Stimulated activated CD4-positive, alpha-beta T cell treated with anti-CD3 and anti-CD28 coated beads, TNF-alpha, amount 100 ng/mL, for 48 hours (primary cell): ENCODE data around the gene FBLN1.
"Not testable (repeated sequence)": the region's sequence is repeated elsewhere in the genome, so short reads cannot be mapped to it uniquely, and the experiment has no call there.

Experiments used
- DNase-seq, 3 donors: peaks; one replicate each; pipeline ENCODE4 v3.0.0-alpha.2; 2020; ENCODE audit warnings: low read depth in 3 of 3

Gene FBLN1, protein sequence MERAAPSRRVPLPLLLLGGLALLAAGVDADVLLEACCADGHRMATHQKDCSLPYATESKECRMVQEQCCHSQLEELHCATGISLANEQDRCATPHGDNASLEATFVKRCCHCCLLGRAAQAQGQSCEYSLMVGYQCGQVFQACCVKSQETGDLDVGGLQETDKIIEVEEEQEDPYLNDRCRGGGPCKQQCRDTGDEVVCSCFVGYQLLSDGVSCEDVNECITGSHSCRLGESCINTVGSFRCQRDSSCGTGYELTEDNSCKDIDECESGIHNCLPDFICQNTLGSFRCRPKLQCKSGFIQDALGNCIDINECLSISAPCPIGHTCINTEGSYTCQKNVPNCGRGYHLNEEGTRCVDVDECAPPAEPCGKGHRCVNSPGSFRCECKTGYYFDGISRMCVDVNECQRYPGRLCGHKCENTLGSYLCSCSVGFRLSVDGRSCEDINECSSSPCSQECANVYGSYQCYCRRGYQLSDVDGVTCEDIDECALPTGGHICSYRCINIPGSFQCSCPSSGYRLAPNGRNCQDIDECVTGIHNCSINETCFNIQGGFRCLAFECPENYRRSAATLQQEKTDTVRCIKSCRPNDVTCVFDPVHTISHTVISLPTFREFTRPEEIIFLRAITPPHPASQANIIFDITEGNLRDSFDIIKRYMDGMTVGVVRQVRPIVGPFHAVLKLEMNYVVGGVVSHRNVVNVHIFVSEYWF

DNA sequence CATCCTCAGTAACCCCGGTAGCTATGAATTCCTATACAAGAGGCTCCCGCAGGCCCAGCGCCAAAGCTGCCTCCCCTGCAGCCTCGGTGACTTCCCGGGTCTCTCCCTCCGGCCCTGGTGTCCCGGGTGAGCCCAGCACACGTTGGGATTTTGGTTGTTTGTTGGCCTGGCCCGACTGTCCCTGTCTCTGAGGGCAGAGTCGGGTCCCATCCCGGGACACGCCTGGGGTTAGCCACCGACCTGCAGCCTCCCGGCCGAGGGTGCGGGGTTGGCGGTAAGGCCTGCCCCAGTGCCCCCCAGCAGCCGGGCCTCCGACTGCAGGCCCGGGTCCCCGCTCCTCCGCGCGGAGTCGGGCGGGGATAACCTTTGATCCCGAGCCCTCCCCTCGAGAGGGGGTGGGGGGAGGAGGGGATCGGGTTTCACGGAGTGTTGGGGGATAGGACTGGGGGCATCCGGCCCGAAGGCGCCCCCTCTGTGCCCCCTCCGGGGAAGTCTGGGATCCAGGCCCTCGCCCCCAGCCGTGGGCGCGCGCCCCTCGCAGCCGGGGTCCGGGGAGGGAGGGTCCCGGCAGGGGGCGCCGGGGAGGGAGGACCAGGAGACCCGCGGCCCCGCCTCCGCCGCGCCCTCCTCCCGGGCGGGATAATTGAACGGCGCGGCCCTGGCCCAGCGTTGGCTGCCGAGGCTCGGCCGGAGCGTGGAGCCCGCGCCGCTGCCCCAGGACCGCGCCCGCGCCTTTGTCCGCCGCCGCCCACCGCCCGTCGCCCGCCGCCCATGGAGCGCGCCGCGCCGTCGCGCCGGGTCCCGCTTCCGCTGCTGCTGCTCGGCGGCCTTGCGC, at the start of gene FBLN1:
TSS of gene FBLN1 (plus strand) at position 669 of the 835 bp plus-strand sequence. CDS start at position 772, 103 bp downstream.
- no peak for DNase-seq

DNA sequence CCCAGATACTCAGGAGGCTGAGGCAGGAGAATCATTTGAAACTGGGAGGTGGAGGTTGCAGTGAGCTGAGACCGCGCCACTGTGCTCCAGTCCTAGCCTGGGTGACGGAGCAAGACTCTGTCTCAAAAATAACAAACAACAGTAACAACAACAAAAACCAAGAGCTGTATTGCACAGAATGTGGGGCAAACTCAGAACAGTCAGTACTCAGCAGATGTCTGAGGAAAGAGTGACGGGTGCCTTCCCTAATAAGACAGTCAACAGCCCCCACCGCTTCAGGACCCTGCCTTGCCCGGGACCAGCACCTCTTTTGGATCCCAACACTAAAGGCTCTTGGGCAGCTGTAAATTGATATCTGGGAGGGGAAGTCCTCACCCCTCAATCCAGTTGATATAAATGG, 48.9 kb upstream of the FBLN1 start:
- no peak for DNase-seq

DNA sequence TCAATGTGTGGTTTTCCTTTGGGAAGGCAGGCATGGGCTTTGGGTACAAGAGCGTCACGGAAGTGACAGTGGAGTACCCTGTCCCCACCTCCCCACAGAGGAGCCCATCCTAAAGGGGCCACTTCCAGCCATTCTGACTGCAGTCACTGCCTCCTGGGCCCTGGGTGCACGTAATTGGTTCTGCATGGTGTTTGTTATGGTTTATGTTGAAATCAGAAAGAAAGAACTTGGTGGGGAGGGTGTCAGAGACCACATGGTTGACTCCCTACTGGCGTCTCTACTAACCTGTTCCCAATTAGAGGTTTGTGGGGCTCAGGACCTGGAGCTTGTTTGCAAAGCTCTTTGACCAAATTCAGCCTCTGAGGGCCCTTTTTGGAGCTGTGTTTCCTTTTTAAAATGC, 48.4 kb upstream of the FBLN1 start:
- no peak for DNase-seq

DNA sequence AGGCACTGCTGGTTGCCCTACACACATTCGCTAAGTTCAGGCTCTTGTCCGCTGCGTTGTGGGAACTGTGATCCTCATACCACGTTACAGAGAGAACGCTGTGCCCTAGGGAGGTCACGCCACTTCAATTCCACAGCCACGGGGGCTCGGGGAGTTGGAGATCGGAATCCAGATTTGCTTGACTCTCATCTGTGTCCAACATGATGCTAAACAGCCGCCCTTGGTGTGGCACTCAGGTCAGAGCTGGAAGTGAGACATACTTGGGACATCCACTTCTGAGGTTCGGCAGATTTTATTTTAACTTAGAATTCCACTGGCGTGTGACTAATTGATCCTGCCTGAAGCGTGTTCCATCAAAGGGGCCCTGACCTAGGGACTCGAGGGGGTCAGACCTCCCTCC, 47.5 kb upstream of the FBLN1 start:
- no peak for DNase-seq

DNA sequence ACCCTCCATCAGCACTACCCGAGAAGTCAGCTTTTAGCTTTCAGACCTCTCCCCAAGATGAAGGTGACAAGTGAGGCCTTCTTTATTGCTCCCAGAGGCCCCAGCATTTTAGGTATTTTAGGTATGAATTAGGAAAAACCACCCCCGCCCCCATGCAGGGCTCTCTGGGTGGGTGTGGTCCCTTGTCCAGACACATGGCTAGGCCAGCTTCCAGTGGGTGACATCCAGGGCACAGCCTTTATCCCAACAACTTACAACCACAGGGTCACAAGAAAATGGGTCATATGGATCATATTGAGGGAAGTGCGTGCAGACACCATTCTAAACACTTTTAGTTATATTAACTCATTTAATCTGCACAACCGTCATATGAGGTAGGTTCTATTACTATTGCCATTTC, 47.1 kb upstream of the FBLN1 start:
- DNase-seq = no peak

DNA sequence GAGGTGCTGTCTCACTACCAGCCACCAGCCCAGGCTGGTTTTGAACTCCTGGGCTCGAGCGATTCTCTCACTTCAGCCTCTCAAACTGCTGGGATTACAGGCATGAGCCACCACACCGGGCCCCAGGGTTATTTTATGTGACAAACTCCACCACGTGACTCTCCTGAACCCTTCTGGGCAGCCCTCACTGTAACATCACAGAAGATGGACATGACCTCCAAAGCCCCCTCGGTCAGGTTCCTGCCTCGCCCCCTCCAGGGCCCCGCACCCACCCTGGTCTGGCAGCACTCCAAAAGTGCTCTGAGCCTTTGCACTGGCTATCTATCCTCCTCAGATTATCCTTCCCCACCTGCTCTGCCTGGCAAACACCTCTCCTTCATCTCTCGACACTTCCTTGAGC, 45.9 kb upstream of the FBLN1 start:
- no peak for DNase-seq

DNA sequence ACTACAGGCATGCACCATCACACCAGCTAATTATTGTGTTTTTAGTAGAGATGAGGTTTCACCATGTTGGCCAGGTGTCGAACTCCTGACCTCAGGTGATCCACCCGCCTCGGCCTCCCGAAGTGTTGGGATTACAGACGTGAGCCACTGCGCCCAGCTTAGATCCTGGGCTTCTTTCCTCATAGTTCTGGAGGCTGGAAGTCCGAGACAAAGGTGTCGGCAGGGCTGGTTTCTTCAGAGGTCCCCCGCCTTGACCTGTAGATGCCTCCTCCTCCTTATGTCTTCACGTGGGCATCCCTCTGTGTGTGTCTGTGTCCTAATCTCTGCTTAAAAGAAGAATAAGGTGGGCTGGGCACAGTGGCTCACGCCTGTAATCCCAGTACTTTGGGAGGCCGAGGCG, 44.2 kb upstream of the FBLN1 start:
- no peak for DNase-seq

DNA sequence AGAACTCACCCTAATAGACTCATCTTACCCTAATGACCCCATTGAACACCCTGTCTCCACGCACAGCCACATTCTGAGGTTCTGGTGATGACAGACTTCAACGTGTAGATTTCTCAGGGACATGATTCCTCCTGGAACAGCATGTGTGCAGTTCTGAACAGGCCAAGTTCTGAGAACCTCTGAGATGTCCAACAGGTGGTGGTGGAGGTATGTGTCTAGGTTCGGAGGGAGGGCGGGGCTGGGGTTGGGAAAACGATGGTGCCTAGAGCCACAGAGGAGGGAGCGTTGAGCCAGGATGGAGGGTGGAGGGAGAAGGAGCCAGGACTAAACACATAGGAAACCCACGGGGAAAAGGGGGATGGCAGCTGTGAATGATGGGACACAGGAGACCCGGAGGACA, 43.4 kb upstream of the FBLN1 start:
- no peak for DNase-seq

DNA sequence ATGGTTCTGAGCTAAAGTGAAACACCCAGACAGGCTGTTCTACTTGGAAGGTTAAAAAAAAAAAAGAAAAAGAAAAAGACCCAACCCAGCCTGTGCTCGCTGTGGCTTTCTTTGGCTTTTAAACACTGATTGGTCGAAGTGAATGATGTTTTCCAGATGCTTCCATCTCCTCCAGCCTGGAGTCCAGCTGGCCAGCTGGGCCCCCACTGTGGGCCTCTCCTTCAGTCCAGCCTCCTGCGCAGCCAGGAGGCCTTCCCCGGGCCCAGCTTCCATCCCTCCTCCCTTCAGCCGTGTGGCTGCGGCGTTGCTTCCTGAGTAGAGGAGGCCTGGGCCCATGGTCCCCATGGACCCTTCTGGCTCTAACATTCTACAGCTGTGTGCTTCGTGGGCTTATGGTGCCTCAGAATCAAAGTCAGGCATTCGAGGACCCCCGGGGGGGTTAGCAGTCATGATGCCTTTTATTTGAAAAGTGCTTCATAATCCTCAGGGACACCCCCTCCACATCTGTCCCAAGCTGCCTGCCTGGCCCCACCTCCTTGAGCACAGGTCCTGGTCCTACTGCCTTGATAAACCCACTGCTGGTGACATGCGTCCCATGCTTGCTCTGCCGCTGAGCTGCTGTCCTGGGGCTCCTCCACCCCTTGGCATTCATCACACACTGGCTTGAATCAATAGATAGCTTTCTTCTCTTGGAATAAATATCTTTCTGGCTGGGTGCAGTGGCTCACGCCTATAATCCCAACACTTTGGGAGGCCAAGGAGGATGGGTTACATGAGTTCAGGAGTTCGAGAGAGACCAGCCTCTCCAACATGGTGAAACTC, 42.2 kb upstream of the FBLN1 start:
- DNase-seq = no peak

DNA sequence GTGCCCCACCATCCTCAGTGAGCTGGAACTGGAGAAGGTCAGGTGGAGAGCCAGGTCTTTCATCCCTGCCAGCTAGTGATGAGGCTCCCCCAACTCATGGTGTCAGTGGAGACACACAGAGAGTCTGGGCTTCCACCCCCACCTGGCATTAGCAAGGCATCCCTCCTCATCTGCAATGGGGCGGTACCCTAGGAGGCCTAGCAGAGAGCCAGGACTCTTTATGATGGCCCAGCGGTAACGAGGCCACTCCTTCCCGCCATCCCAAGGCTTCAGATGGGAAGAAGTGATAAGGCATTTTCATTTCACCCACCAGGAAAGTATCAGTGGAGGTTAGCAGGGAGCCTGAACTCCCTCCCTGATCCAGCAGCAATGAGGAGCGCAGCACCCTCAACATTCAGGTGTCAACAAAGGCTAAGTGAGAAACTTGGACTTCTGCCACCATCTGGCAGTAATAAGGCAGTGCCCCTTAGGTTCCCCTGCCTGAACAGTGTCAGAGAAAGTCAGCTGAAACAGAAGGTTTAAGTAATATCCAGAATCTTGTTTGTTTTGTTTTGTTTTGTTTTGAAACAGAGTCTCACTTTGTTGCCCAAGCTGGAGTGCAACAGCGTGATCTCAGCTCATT, 40.5 kb upstream of the FBLN1 start:
- no peak for DNase-seq

DNA sequence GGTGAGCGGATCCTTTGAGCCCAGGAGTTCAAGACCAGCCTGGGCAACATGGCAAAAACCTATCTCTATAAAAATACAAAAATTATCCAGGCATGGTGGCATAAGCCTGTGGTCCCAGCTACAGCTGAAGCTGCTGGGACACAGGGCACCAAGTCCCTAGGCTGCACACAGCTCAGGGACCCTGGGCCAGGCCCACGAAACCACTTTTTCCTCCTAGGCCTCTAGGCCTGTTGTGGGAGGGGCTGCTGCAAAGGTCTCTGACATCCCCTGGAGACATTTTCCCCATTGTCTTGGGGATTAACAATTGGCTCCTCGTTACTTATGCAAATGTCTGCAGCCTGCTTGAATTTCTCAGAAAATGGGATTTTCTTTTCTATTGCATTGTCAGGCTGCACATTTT, 39.0 kb upstream of the FBLN1 start:
- not testable (repeated sequence) for DNase-seq

DNA sequence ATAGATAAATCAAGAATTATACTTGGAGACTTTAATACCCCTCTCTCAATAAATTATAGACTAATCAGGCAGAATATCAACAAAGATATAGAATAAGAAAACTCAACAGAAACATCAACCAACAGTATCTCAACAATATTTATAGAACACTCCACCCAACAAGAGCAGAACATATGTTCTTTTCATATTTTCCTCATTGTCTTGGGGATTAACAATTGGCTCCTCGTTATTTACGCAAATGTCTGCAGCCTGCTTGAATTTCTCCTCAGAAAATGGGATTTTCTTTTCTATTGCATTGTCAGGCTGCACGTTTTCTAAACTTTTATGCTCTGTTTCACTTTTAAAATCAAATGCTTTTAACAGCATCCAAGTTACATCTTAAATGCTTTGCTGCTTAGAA, 37.0 kb upstream of the FBLN1 start:
- no peak for DNase-seq

DNA sequence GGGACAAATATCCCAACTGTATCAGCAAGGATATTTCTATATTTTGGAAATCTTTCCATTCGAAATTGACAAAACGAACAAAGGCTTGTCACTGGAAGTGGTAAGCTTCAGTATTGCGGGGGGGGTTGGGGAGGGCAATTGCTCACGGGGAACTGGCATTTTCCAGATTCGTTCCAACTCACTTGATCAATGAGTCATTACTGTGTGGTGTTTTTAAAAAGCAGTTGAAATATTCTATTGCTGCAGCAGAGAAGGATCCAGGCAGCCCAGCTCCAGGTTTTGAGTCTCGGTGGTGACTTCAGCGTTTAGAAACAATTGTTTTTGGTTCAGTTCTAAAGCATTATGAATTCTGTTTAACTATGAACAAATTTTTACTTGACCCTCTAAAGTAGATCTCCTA, 33.8 kb upstream of the FBLN1 start:
- DNase-seq = no peak

DNA sequence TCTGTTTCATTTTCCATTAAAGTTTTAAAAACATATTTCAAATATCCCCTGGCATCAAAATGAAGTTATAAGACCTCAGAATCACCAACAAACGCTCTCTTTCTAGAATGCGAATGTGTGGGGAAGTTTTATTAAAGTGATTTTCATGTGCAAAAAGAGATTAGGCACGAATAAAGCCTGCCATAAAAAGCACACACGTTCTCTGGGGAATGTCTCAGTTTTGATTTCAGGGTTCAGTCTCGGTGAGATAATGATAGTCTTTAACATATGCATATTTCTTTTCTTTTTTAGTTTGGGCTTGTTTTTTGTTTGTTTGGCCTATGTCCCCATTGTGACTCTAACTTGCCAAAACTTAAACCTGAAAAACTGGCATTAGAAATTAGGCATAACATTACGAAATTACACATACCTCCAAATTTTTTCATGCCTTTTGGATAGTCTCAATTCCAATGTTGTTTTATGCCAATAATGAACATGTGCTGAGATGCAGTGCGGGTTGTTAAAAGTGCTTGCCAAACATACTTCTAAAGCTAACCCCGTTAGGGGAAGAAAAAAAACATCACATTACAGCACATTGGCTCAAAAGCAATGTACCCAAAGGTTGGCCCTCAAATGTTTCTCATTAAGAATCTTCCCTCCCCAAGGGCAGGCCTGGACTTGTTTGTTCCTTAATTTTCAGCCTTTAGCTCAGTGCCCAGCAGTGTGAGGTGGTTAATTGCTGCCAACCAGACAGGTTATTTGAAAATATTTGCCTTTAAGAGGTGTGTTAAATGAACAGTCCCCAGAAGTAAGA, 33.2 kb upstream of the FBLN1 start:
- DNase-seq = no peak

DNA sequence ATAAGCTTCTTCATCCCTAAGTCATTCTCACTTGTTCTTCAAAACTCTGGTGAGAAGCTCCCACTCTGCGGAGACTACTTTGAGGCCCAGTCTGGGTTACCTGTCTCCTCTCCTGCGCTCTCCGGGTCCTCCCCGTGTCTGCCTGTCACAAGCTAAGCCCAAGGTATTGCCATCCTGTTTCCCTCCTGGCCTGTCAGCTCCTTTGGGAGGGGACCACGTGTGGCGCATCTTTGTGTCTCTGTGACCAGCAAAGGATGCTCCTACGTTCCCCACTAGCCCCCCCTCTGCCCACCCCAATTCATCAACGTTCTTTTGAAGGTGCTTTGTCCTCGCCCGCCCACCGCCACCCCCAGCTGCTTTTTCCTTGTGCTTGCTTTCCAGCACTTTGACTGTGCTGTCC, 31.8 kb upstream of the FBLN1 start:
- no peak for DNase-seq

DNA sequence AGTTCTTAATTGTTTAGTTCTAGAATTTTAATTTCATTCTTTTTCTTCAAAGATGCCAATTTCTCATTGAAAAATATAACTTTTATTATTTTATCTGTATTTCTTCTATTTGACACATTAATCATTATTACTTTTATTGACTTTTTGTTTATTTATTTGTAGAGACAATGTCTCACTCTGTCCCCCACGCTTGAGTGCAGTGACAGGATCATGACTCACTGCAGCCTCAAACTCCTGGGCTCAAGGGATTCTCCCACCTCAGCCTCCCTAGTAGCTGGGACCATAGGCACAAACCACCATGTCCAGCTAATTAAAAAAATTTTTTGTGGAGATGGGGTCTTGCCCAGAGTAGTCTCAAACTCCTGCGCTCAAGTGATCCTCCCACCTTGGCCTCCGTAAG, 30.3 kb upstream of the FBLN1 start:
- DNase-seq = no peak

DNA sequence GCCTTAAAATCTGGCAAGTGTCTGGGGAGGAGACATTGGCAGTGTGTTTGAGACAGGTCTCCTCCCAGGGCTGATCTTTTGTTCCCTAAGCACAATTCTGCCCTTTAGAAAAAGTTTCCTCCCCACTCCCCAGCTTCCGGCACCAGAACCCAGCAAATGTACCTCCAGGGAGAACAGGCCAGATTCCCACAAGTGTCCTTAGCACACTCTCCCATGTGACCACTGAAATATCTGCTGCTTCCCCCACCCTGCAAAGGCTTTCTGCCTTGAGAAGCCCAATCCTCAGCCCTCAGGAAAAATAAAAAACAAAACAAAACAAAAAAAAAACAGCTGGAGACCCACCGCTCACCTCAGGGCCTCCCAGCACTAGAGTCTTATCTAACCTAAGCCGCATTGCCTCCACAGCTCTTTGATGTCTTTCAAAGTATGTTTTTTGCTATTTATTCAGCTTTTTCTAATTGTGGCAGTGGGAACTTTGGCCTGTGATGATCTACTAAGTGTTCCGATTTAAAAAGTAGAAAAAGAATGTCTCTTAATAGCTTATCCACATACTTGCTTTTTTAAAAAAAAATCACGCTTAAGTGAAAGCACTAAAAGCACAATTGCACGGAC, 29.0 kb upstream of the FBLN1 start:
- no peak for DNase-seq

DNA sequence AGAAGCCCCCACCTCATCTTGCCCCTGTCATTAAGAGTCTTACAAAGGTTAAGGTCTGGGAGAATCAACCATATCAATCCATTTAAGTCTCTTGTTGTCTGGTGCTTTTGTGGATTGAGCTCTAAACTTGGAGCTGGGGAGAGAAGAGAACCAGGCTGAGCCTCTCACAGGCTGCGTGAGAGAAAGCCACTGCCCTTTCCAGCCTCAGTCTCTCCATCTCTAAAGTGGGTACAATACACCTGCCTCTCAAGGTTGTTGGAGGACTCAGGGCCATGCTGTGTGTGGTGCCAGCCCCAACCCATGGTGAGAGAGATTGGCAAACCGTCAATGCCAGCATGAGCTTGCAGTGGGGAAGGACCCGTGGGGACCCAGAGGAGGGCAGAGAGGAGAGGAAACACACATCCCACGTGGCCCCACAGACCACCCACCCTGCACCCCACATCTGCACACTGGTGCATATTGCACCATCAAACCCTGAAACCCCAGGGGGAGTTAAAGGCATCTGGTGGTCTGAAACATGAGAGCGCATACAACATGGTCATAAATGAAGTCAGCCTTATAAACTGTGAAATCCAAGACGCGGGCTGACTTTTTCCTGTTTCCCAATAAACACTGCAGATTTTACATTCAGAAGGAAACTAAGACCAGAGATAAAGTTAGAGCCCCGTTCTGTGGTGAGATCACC, 27.5 kb upstream of the FBLN1 start:
- DNase-seq = no peak

DNA sequence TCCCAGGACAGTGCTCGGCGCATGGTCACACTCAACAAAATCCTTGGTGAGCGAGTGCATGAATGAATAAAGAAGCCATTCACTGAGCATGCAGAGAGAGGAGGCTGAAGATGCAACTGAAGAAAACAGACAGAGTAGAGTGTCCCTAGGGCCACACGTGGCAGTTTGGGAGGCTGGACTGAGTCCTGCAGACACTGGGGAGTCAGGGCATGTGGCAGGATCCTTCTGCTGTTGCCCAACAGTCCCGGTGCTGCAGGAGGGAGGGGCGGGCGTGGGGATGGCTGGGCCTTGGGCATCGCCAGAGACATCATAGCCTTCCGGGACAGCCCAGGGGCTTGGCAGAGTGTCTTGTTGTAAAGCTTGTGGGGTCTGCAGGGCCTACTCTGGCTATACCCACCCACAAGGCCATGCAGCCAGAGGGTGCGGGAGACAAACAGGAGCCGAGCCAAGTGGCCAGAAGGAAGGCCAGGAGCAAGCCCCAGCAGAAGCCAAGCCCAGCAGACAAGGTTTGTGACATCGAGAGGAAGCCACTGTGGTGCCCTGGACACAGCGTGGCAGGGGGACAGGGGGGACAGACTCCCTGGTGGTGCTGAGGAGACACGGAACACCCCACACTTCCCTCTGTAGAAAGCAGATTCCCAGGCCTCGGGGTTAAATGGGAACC, 26.7 kb upstream of the FBLN1 start:
- no peak for DNase-seq
